Measurements from ENCODE around the gene TRAPPC10. TPM values are rescaled to one million over a fixed set of nuclear protein-coding genes. Genes with fewer than 3 reads are reported as not detected.

TRAPPC10 gene
- total and polyA plus RNA-seq, 2 donors (not counting 1 experiment from before 2014, with no cell fraction given) = 61.7 to 145 TPM

DNA sequence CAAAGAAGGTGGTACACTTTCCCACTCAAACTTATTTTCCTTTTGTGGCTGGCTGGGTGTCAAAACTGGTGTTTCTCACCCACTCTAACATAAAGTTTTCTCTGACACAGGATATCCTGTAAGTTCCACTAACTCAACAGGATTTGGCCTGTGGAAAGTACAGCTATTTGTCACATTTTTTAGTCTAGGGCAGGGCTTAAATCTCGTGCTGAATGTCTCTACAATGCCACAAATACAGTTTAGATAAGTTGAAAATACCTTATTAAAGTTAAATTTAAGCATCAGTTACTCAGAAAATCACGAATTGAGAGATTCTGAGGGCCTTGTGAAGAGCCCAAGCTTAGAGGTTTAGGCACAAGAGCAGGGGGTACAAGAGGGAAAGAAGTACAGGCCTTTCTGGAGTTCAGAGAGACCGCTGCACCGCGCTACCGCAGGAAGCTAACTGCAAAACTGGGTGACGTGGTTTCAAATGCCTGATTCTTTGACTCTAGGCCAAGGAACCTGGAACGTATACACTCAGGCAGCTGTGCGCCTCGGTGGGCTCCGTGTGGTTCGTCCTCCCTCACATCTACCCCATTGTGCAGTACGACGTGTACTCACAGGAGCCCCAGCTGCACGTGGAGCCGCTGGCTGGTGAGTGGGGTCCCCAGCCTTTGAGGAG is 71.7 kb downstream of the TRAPPC10 start:
- Histone ChIP-seq H3K4me2 (replicated peaks; ENCODE audit: low read depth, low read length, poor library complexity, severe bottlenecking) (no peak overlapping the region), H3K36me3 (replicated peaks in 1 of 2; ENCODE audit: control extremely low read depth in 1 of 2, control insufficient read depth in 1 of 2, extremely low read depth in 1 of 2, insufficient read depth in 2 of 2, low read length in 1 of 2) (peaks cover 5 to 91% of the 10 kb centered on the region in 2 experiments), H3K4me1 (ENCODE audit: control insufficient read depth in 2 of 2, insufficient read depth in 2 of 2, low read length in 2 of 2) (peaks cover 14 to 28% of the 10 kb centered on the region in 2 donors), H3K9ac (ENCODE audit: low read length) (no peak overlapping the region), H3K27me3 (replicated peaks in 1 of 4; ENCODE audit: control extremely low read depth in 1 of 4, control insufficient read depth in 3 of 4, insufficient read depth in 4 of 4, low read length in 3 of 4) (no peaks in the 10 kb centered on the region), H3K9me3 (ENCODE audit: control extremely low read depth in 1 of 3, control insufficient read depth in 2 of 3, insufficient read depth in 1 of 3, low read length in 2 of 3) (no peaks in the 10 kb centered on the region), H3K79me2 (ENCODE audit: control insufficient read depth, insufficient read depth, low read length) (peaks cover 44% of the 10 kb centered on the region), H2AFZ (ENCODE audit: insufficient read depth, low read depth, low read length, poor library complexity, severe bottlenecking) (no peak overlapping the region), H3K4me3 (ENCODE audit: control extremely low read depth in 1 of 5, extremely low read depth in 1 of 5, insufficient read depth in 1 of 5, low read depth in 2 of 5, low read length in 4 of 5) (no peak overlapping the region), H3K27ac (ENCODE audit: low read length in 2 of 2) (peak overlapping the region in 1 of 2 donors; percentile 58), H4K20me1 (ENCODE audit: control insufficient read depth, insufficient read depth, low read length, poor library complexity, severe bottlenecking) (no peaks in the 10 kb centered on the region)
- ChIA-PET POLR2A (no interaction called here), CTCF (interaction anchor here (0.5 to 1.4 kb wide), 4 partner anchors 8 to 783 kb away, joined by 3 to 5 read pairs (median 4); no protein-coding TSS in a partner anchor)
- ATAC-seq (ENCODE audit: low read depth) (no peak), DNase-seq (no peak)
- H3K27ac Mint-ChIP-seq = peak overlapping the region; percentile 82
- 39% methylated on average over 15 of the region's 16 CpGs for WGBS (ENCODE audit: insufficient coverage)
- no peaks in the 10 kb centered on the region for H3K27me3 Mint-ChIP-seq
- no peak for TF ChIP-seq EZH2 (IDR thresholded peaks at IDR 0.05; ENCODE audit: borderline replicate concordance, insufficient read depth, low read depth, low read length, poor library complexity, severe bottlenecking)
- TF ChIP-seq, protein P1, sequence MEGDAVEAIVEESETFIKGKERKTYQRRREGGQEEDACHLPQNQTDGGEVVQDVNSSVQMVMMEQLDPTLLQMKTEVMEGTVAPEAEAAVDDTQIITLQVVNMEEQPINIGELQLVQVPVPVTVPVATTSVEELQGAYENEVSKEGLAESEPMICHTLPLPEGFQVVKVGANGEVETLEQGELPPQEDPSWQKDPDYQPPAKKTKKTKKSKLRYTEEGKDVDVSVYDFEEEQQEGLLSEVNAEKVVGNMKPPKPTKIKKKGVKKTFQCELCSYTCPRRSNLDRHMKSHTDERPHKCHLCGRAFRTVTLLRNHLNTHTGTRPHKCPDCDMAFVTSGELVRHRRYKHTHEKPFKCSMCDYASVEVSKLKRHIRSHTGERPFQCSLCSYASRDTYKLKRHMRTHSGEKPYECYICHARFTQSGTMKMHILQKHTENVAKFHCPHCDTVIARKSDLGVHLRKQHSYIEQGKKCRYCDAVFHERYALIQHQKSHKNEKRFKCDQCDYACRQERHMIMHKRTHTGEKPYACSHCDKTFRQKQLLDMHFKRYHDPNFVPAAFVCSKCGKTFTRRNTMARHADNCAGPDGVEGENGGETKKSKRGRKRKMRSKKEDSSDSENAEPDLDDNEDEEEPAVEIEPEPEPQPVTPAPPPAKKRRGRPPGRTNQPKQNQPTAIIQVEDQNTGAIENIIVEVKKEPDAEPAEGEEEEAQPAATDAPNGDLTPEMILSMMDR (IDR thresholded peaks at IDR 0.05) = no peak
- no peaks in the 10 kb centered on the region for H3K9me3 Mint-ChIP-seq (ENCODE audit: insufficient read depth)
- H3K4me1 Mint-ChIP-seq = peaks cover 37% of the 10 kb centered on the region
- intact Hi-C loops (cut with micrococcal nuclease) = no loop called here
- no peak overlapping the region for H3K4me3 Mint-ChIP-seq

- Mint-ChIP-seq H3K4me3 (no peak overlapping the region), H3K4me1 (peaks cover 46% of the 10 kb centered on the region)
- CTCF ChIA-PET = interaction anchor here (1.2 to 1.4 kb wide), 2 partner anchors 8 to 11 kb away, joined by 3 to 4 read pairs; no protein-coding TSS in a partner anchor
These were observed 72.6 kb downstream of the TRAPPC10 start for GRCh38 chr21:44084496-44085241.

More at GRCh38 chr21:44084496-44085241, 72.6 kb downstream of the TRAPPC10 start:
- Histone ChIP-seq H3K27me3 (replicated peaks in 1 of 4; ENCODE audit: control extremely low read depth in 1 of 4, control insufficient read depth in 3 of 4, insufficient read depth in 4 of 4, low read length in 3 of 4) (no peaks in the 10 kb centered on the region), H3K4me1 (ENCODE audit: control insufficient read depth in 2 of 2, insufficient read depth in 2 of 2, low read length in 2 of 2) (peaks cover 23 to 37% of the 10 kb centered on the region in 2 donors), H3K9me3 (ENCODE audit: control extremely low read depth in 1 of 3, control insufficient read depth in 2 of 3, insufficient read depth in 1 of 3, low read length in 2 of 3) (no peaks in the 10 kb centered on the region), H3K4me2 (replicated peaks; ENCODE audit: low read depth, low read length, poor library complexity, severe bottlenecking) (no peak overlapping the region), H3K4me3 (ENCODE audit: control extremely low read depth in 1 of 5, extremely low read depth in 1 of 5, insufficient read depth in 1 of 5, low read depth in 2 of 5, low read length in 4 of 5) (no peak overlapping the region), H3K79me2 (ENCODE audit: control insufficient read depth, insufficient read depth, low read length) (peaks cover 44% of the 10 kb centered on the region), H4K20me1 (ENCODE audit: control insufficient read depth, insufficient read depth, low read length, poor library complexity, severe bottlenecking) (no peaks in the 10 kb centered on the region), H2AFZ (ENCODE audit: insufficient read depth, low read depth, low read length, poor library complexity, severe bottlenecking) (no peak overlapping the region), H3K36me3 (replicated peaks in 1 of 2; ENCODE audit: control extremely low read depth in 1 of 2, control insufficient read depth in 1 of 2, extremely low read depth in 1 of 2, insufficient read depth in 2 of 2, low read length in 1 of 2) (peaks cover 5 to 86% of the 10 kb centered on the region in 2 experiments), H3K27ac (ENCODE audit: low read length in 2 of 2) (no peak overlapping the region), H3K9ac (ENCODE audit: low read length) (no peak overlapping the region)
- H3K27ac Mint-ChIP-seq = peak overlapping the region; percentile 61
- POLR2A ChIA-PET = no interaction called here
- DNase-seq = no peak
- H3K9me3 Mint-ChIP-seq (ENCODE audit: insufficient read depth) = no peaks in the 10 kb centered on the region
- intact Hi-C loops (cut with micrococcal nuclease) = no loop called here
- WGBS (ENCODE audit: insufficient coverage) = 93% methylated on average over 6 of the region's 7 CpGs
- no peak for ATAC-seq (ENCODE audit: low read depth)
- no peak for TF ChIP-seq EZH2 (IDR thresholded peaks at IDR 0.05; ENCODE audit: borderline replicate concordance, insufficient read depth, low read depth, low read length, poor library complexity, severe bottlenecking)
- TF ChIP-seq, protein P1 (IDR thresholded peaks at IDR 0.05) = no peak
- no peaks in the 10 kb centered on the region for H3K27me3 Mint-ChIP-seq
